ENCODE measurements around the gene OSBPL9. TPM values are rescaled to one million over a fixed set of nuclear protein-coding genes. Genes with fewer than 3 reads are reported as not detected.

The OSBPL9 gene
- total and polyA plus RNA-seq, 10 of the 15 experiments (the other 5 are each of a cell fraction or from before 2014, with no cell fraction given) = 25.9 to 156 (median 108) TPM

DNA sequence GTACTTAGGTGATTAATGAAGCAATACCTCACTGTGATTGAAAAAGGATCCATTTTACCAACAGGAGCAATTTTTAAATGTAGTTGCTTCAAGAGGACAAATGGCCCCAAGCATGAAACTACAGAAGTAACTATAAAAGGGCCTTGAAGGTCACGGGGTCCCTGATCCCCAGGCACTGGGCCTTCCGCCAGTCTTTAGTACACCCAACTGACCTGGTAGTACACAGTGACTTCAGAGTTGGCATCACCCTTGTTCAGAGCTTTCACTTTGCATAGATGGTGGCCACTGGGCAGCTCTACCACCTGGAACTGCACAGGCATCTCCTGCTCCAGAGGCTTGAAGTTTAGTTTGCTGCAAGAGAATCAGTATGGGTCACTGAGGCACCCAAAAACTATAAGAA lies 177.4 kb downstream of the OSBPL9 start:
- no peak overlapping the region for H2AFZ ChIP-seq (ENCODE audit: control insufficient read depth, low read depth, low read length)
- no peak overlapping the region for H3K9ac ChIP-seq (ENCODE audit: control insufficient read depth, insufficient read depth, low read length)
- ATAC-seq = no peak
- no peak overlapping the region for H3K4me2 ChIP-seq (ENCODE audit: control insufficient read depth, insufficient read depth)
- no peak overlapping the region for H3K4me3 ChIP-seq
- no peak for FAIRE-seq
- SMC1A ChIA-PET (ENCODE audit: uncharacterized antibody, unreplicated experiment) = interaction anchor here (1.4 kb wide), 1 partner anchor 10 kb away, joined by 3 read pairs; no protein-coding TSS in a partner anchor
- no peaks in the 10 kb centered on the region for H3K4me1 ChIP-seq (ENCODE audit: control insufficient read depth, insufficient read depth, low read length)
- POLR2A ChIA-PET = no interaction called here
- RAD21 ChIA-PET (ENCODE audit: unreplicated experiment) = no interaction called here
- no peak for DNase-seq (ENCODE audit: low read depth, low spot score)
- BruUV-seq (replicated peaks) = no TSS peak
- no peaks in the 10 kb centered on the region for H3K27me3 ChIP-seq (replicated peaks in 1 of 2; ENCODE audit: control insufficient read depth in 2 of 2, insufficient read depth in 2 of 2, low read length in 1 of 2)
- no peaks in the 10 kb centered on the region for H3K9me3 ChIP-seq (replicated peaks; ENCODE audit: control insufficient read depth, insufficient read depth, low read length)
- CTCF ChIA-PET = interaction anchor here (1.6 kb wide), 1 partner anchor 25 kb away, joined by 5 read pairs; no protein-coding TSS in a partner anchor
- H3K27ac ChIP-seq (ENCODE audit: control insufficient read depth, insufficient read depth) = no peak overlapping the region
- no peaks in the 10 kb centered on the region for H4K20me1 ChIP-seq (ENCODE audit: control insufficient read depth, insufficient read depth)
- H3K79me2 ChIP-seq (ENCODE audit: control insufficient read depth, insufficient read depth, low read length) = no peaks in the 10 kb centered on the region
- in situ Hi-C loops (cut with MboI) = no loop called here
- intact Hi-C loops (cut with micrococcal nuclease; ENCODE audit: unreplicated experiment) = no loop called here
- peaks cover 12 to 34% of the 10 kb centered on the region in 2 experiments for H3K36me3 ChIP-seq (ENCODE audit: control insufficient read depth in 2 of 2, insufficient read depth in 2 of 2, low read length in 1 of 2)
- 97% methylated on average over 2 of the region's 2 CpGs for WGBS (ENCODE audit: insufficient coverage, insufficient replicate concordance, low lambda C conversion rate, missing lambda C conversion rate)
- TF ChIP-seq HDAC2 (IDR thresholded peaks at IDR 0.05) (no peak), SUZ12 (IDR thresholded peaks at IDR 0.05; ENCODE audit: unreplicated experiment) (no peak), GABPA (IDR thresholded peaks at IDR 0.05; ENCODE audit: low read depth) (no peak), EGR1 (IDR thresholded peaks at IDR 0.05; ENCODE audit: borderline replicate concordance in 1 of 2, low read depth in 2 of 2, low read length in 2 of 2) (no peak), IRF4 (IDR thresholded peaks at IDR 0.05; ENCODE audit: low read depth, low read length) (no peak), SPI1 (IDR thresholded peaks at IDR 0.05; ENCODE audit: borderline replicate concordance, insufficient read depth, low read depth, low read length) (no peak), IRF5 (IDR thresholded peaks at IDR 0.05; ENCODE audit: borderline replicate concordance) (no peak), SKIL (IDR thresholded peaks at IDR 0.05; ENCODE audit: low read depth, poor library complexity, severe bottlenecking) (no peak), BRCA1 (IDR thresholded peaks at IDR 0.05; ENCODE audit: low read depth, low read length) (no peak), SIN3A (IDR thresholded peaks at IDR 0.05; ENCODE audit: low read depth, low read length) (no peak), CREB1 (IDR thresholded peaks at IDR 0.05; ENCODE audit: low read depth) (no peak), ESRRA (IDR thresholded peaks at IDR 0.05; ENCODE audit: low read length) (no peak)
- TF ChIP-seq, protein P1, sequence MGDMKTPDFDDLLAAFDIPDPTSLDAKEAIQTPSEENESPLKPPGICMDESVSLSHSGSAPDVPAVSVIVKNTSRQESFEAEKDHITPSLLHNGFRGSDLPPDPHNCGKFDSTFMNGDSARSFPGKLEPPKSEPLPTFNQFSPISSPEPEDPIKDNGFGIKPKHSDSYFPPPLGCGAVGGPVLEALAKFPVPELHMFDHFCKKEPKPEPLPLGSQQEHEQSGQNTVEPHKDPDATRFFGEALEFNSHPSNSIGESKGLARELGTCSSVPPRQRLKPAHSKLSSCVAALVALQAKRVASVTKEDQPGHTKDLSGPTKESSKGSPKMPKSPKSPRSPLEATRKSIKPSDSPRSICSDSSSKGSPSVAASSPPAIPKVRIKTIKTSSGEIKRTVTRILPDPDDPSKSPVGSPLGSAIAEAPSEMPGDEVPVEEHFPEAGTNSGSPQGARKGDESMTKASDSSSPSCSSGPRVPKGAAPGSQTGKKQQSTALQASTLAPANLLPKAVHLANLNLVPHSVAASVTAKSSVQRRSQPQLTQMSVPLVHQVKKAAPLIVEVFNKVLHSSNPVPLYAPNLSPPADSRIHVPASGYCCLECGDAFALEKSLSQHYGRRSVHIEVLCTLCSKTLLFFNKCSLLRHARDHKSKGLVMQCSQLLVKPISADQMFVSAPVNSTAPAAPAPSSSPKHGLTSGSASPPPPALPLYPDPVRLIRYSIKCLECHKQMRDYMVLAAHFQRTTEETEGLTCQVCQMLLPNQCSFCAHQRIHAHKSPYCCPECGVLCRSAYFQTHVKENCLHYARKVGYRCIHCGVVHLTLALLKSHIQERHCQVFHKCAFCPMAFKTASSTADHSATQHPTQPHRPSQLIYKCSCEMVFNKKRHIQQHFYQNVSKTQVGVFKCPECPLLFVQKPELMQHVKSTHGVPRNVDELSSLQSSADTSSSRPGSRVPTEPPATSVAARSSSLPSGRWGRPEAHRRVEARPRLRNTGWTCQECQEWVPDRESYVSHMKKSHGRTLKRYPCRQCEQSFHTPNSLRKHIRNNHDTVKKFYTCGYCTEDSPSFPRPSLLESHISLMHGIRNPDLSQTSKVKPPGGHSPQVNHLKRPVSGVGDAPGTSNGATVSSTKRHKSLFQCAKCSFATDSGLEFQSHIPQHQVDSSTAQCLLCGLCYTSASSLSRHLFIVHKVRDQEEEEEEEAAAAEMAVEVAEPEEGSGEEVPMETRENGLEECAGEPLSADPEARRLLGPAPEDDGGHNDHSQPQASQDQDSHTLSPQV (IDR thresholded peaks at IDR 0.05) = no peak
- TF ChIP-seq, protein P2, sequence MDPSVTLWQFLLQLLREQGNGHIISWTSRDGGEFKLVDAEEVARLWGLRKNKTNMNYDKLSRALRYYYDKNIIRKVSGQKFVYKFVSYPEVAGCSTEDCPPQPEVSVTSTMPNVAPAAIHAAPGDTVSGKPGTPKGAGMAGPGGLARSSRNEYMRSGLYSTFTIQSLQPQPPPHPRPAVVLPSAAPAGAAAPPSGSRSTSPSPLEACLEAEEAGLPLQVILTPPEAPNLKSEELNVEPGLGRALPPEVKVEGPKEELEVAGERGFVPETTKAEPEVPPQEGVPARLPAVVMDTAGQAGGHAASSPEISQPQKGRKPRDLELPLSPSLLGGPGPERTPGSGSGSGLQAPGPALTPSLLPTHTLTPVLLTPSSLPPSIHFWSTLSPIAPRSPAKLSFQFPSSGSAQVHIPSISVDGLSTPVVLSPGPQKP (IDR thresholded peaks at IDR 0.05; ENCODE audit: low read depth, low read length) = no peak
- TF ChIP-seq, protein P3, sequence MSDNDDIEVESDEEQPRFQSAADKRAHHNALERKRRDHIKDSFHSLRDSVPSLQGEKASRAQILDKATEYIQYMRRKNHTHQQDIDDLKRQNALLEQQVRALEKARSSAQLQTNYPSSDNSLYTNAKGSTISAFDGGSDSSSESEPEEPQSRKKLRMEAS (IDR thresholded peaks at IDR 0.05; ENCODE audit: low read depth, low read length) = no peak
